IMR-90 (cell line): Measurements from ENCODE around the gene MYH16. TPM values are rescaled to one million over a fixed set of nuclear protein-coding genes. Genes with fewer than 3 reads are reported as not detected.

Source experiments
- ATAC-seq: fragments of 200-7000 bp; cut with Tn5 transposase; 2 replicates; pipeline ENCODE4 v1.9.1; 2020; ENCODE audit warnings: low read depth, mild to moderate bottlenecking, moderate library complexity
- BruUV-seq: library from RNA; stranded (reverse); fragments of 400-500 nt; replicated peaks from 2 replicates; lab custom pipeline; 2021; lab: Mats Ljungman, UMichigan
- CTCF ChIA-PET: fragments of 300-600 bp; formaldehyde crosslinking; extraction: SDS; loops from one replicate; lab custom pipeline; 2021; ENCODE audit warnings: antibody characterized with exemption; lab: Yijun Ruan, JAX
- POLR2A ChIA-PET: fragments of 300-600 bp; sonication (Branson Sonifier 250); formaldehyde crosslinking; loops from one replicate; lab custom pipeline; 2022; ENCODE audit warnings: antibody characterized with exemption; ENCODE audit not compliant: unreplicated experiment; lab: Charles Lee
- DNase-seq: peaks from one replicate; pipeline ENCODE4 v3.0.0; 2013
- H2AFZ ChIP-seq: replicated peaks from 2 replicates; pipeline ENCODE3; 2013; ENCODE audit warnings: low read length, mild to moderate bottlenecking; ENCODE audit not compliant: poor library complexity
- H2AK5ac ChIP-seq: 2 replicates; pipeline ENCODE4 v1.6.1; 2013; ENCODE audit warnings: low read depth, low read length, inconsistent platforms
- H2AK9ac ChIP-seq: replicated peaks from 2 replicates; pipeline ENCODE3; 2013; ENCODE audit warnings: mild to moderate bottlenecking, low read depth, low read length, moderate library complexity; ENCODE audit not compliant: poor library complexity
- H2BK120ac ChIP-seq: 2 replicates; pipeline ENCODE4 v1.6.1; 2013; ENCODE audit warnings: low read depth, low read length, inconsistent platforms
- H2BK15ac ChIP-seq: 3 replicates; pipeline ENCODE4 v1.6.1; 2013; ENCODE audit warnings: low read depth, low read length, inconsistent platforms
- H2BK20ac ChIP-seq: 2 replicates; pipeline ENCODE4 v1.6.1; 2013; ENCODE audit warnings: low read depth, mild to moderate bottlenecking, inconsistent platforms, low read length, moderate library complexity
- H2BK5ac ChIP-seq: 2 replicates; pipeline ENCODE4 v1.6.1; 2013; ENCODE audit warnings: mild to moderate bottlenecking, low read depth, low read length, inconsistent platforms; ENCODE audit not compliant: poor library complexity, severe bottlenecking
- H3K14ac ChIP-seq: replicated peaks from 2 replicates; pipeline ENCODE4 v1.6.1; 2013; ENCODE audit warnings: low read depth, low read length, inconsistent platforms
- H3K18ac ChIP-seq: 2 replicates; pipeline ENCODE4 v1.6.1; 2013; ENCODE audit warnings: low read depth, low read length, control low read depth
- H3K23ac ChIP-seq: 2 replicates; pipeline ENCODE4 v1.6.1; 2013; ENCODE audit warnings: low read depth, low read length, inconsistent platforms
- H3K27ac ChIP-seq: 2 replicates; pipeline ENCODE4 v1.5.1; 2013; ENCODE audit warnings: mild to moderate bottlenecking, control low read depth, low read length; ENCODE audit not compliant: insufficient read depth
- H3K27me3 ChIP-seq: 2 replicates; pipeline ENCODE4 v1.6.1; 2013; ENCODE audit warnings: low read length; ENCODE audit not compliant: control insufficient read depth, insufficient read depth
- H3K36me3 ChIP-seq: 2 replicates; pipeline ENCODE4 v1.6.1; 2013; ENCODE audit warnings: low read length, mixed read lengths; ENCODE audit not compliant: control insufficient read depth, insufficient read depth
- H3K4ac ChIP-seq: 2 replicates; pipeline ENCODE4 v1.6.1; 2013; ENCODE audit warnings: low read depth, low read length, inconsistent platforms
- H3K4me1 ChIP-seq: 2 replicates; pipeline ENCODE4 v1.6.1; 2013; ENCODE audit warnings: low read length, mixed read lengths; ENCODE audit not compliant: control insufficient read depth, insufficient read depth
- H3K4me2 ChIP-seq: 2 replicates; pipeline ENCODE4 v1.6.1; 2013; ENCODE audit warnings: low read depth, mild to moderate bottlenecking, control low read depth, low read length, moderate library complexity
- H3K4me3 ChIP-seq: 2 replicates; pipeline ENCODE4 v1.5.1; 2013; ENCODE audit warnings: low read depth, mild to moderate bottlenecking, control low read depth, low read length, moderate library complexity; ENCODE audit not compliant: insufficient read depth
- H3K56ac ChIP-seq: 2 replicates; pipeline ENCODE4 v1.6.1; 2013; ENCODE audit warnings: low read length, inconsistent platforms; ENCODE audit not compliant: insufficient read depth; ENCODE audit errors: extremely low read depth
- H3K79me1 ChIP-seq, 2 experiments: 2 replicates each; pipeline ENCODE4 v1.6.1; 2013; ENCODE audit warnings: low read length in 2 of 2, inconsistent platforms in 1 of 2, low read depth in 1 of 2
- H3K9ac ChIP-seq: 2 replicates; pipeline ENCODE4 v1.6.1; 2013; ENCODE audit warnings: low read depth, low read length, control low read depth
- H3K9me1 ChIP-seq: 2 replicates; pipeline ENCODE4 v1.6.1; 2013; ENCODE audit warnings: low read length, inconsistent platforms; ENCODE audit not compliant: insufficient read depth
- H3K9me3 ChIP-seq: 2 replicates; pipeline ENCODE4 v1.6.1; 2013; ENCODE audit warnings: low read length; ENCODE audit not compliant: control insufficient read depth, insufficient read depth
- H4K20me1 ChIP-seq: 2 replicates; pipeline ENCODE4 v1.6.1; 2013; ENCODE audit warnings: low read length, inconsistent platforms; ENCODE audit not compliant: insufficient read depth
- H4K5ac ChIP-seq: 2 replicates; pipeline ENCODE4 v1.6.1; 2013; ENCODE audit warnings: mild to moderate bottlenecking, low read depth, low read length, control low read depth
- H4K8ac ChIP-seq, 2 experiments: 2 replicates each; pipeline ENCODE4 v1.6.1; 2013; ENCODE audit warnings: low read depth in 2 of 2, low read length in 2 of 2, control low read depth in 1 of 2, inconsistent platforms in 1 of 2
- H4K91ac ChIP-seq: 2 replicates; pipeline ENCODE4 v1.6.1; 2013; ENCODE audit warnings: low read depth, low read length, inconsistent platforms; ENCODE audit not compliant: insufficient read depth
- CHD1 ChIP-seq: IDR thresholded peaks from 2 replicates; pipeline ENCODE4 v1.6.1; 2012; ENCODE audit warnings: low read depth, low read length, improper control_type of control experiment
- ELK1 ChIP-seq: fragments of 150-350 bp; IDR thresholded peaks from 2 replicates; pipeline ENCODE4 v1.6.1; 2016; ENCODE audit warnings: low read depth, mild to moderate bottlenecking, low read length, moderate library complexity, borderline replicate concordance
- FOS ChIP-seq: fragments of 150-350 bp; IDR thresholded peaks from 2 replicates; pipeline ENCODE4 v1.6.1; 2016; ENCODE audit warnings: low read depth, low read length
- MAZ ChIP-seq: IDR thresholded peaks from 2 replicates; pipeline ENCODE4 v1.6.1; 2012; ENCODE audit warnings: low read depth, mild to moderate bottlenecking, low read length, improper control_type of control experiment, moderate library complexity, borderline replicate concordance
- NFE2L2 ChIP-seq: fragments of 150-350 bp; IDR thresholded peaks from 2 replicates; pipeline ENCODE4 v1.6.1; 2016; ENCODE audit warnings: low read depth, mild to moderate bottlenecking, low read length
- RCOR1 ChIP-seq: IDR thresholded peaks from 2 replicates; pipeline ENCODE4 v1.6.1; 2012; ENCODE audit warnings: mild to moderate bottlenecking, low read length, improper control_type of control experiment; ENCODE audit not compliant: insufficient replicate concordance
- RFX5 ChIP-seq: IDR thresholded peaks from 2 replicates; pipeline ENCODE4 v1.8.0; 2012; ENCODE audit warnings: low read depth, mild to moderate bottlenecking, low read length, moderate library complexity
- SMC3 ChIP-seq: fragments of 150-350 bp; IDR thresholded peaks from 2 replicates; pipeline ENCODE4 v1.6.1; 2016; ENCODE audit warnings: low read depth, mild to moderate bottlenecking, antibody characterized with exemption, low read length, moderate library complexity
- WGBS, 2 experiments: methylation state at CpG; one replicate each; pipeline versions ENCODE4 v1.1.5 to v1.1.7; 2013; ENCODE audit warnings: missing lambda C conversion rate in 2 of 2; ENCODE audit not compliant: insufficient read length in 1 of 2; ENCODE audit errors: extremely low coverage in 2 of 2; 5-methylcytosine and 5-hydroxymethylcytosine counted together
- dilution Hi-C: fragments of 300-500 bp; cut with HindIII; formaldehyde crosslinking; loops from one replicate; pipeline ENCODE4 v1.14.3; 2018; ENCODE audit warnings: low sequenced_read_pairs; ENCODE audit not compliant: unreplicated experiment
- in situ Hi-C: fragments of 300-500 bp; cut with MboI; formaldehyde crosslinking; loops from 3 replicates; pipeline ENCODE4 v1.14.3; 2019; ENCODE audit warnings: low sequenced_read_pairs, inconsistent platforms, mixed read lengths
- intact Hi-C: fragments of 100-400 bp; cut with micrococcal nuclease; formaldehyde crosslinking; loops from 2 replicates; pipeline ENCODE4 v1.10.0; 2022
- polyA plus RNA-seq, 3 experiments: library from polyadenylated mRNA; depleted of rRNA; stranded (reverse); fragments of >200 nt; gene quantifications; 2 replicates each; pipeline ENCODE4 v1.2.3, GENCODE V29; 2012; ENCODE audit warnings: low replicate concordance in 1 of 3
- total RNA-seq: library from RNA; depleted of rRNA; stranded (reverse); fragments of >200 nt; gene quantifications from 2 replicates; pipeline ENCODE4 v1.2.3, GENCODE V29; 2012

Gene MYH16
- total and polyA plus RNA-seq, 2 of the 4 experiments (the other 2 are of a cell fraction) = 0.09 to 0.18 TPM

GRCh38 chr7:99267841-99268576 lies 4.6 kb upstream of the MYH16 start (continued):
- TF ChIP-seq RFX5 (no peak), CHD1 (no peak)

- H3K9ac ChIP-seq = no peak overlapping the region
- 89% methylated on average over 3 of the region's 4 CpGs; no CpG with 5 or more reads in 1 of the 2 experiments for WGBS, 2 experiments
- peak overlapping the region; percentile 79; the same call in 1 of the 2 replicates for H2BK20ac ChIP-seq
- ATAC-seq (no peak), DNase-seq (no peak)
- H3K18ac ChIP-seq = no peak overlapping the region
- H2BK120ac ChIP-seq = peak overlapping the region; percentile 75; the same call in 1 of the 2 replicates
- BruUV-seq = no TSS peak
- H4K5ac ChIP-seq = no peak overlapping the region
- no peak overlapping the region for H2AK9ac ChIP-seq
- H2BK5ac ChIP-seq = no peak overlapping the region
- no peak overlapping the region for H3K56ac ChIP-seq
- no peak overlapping the region for H3K4me2 ChIP-seq
- 0 out of 3 replicates have a peak overlapping the region, but pooled peaks have one; percentile 87 for H2BK15ac ChIP-seq
- no peaks in the 10 kb centered on the region for H3K36me3 ChIP-seq
- no peaks in the 10 kb centered on the region for H3K79me1 ChIP-seq
- ChIA-PET CTCF (no interaction called here), POLR2A (no interaction called here)
- H3K4me3 ChIP-seq = no peak overlapping the region
- H3K4ac ChIP-seq = no peak overlapping the region
- dilution Hi-C loops = no loop called here
- H4K91ac ChIP-seq = no peak overlapping the region
- no peak overlapping the region for H2AFZ ChIP-seq
- no peaks in the 10 kb centered on the region for H4K20me1 ChIP-seq
- no peak overlapping the region for H3K23ac ChIP-seq
- H3K27ac ChIP-seq = no peak overlapping the region; the same call in 1 of the 2 replicates
- intact Hi-C loops = no loop called here
- H3K9me1 ChIP-seq = peaks cover 9% of the 10 kb centered on the region
- 0 out of 2 replicates have a peak, but pooled peaks cover 4% of the 10 kb centered on the region for H3K9me3 ChIP-seq
- H3K27me3 ChIP-seq = peaks cover 3% of the 10 kb centered on the region; the same call in 1 of the 2 replicates
- H4K8ac ChIP-seq = no peak overlapping the region
- peaks cover 7% of the 10 kb centered on the region for H3K4me1 ChIP-seq
- TF ChIP-seq MAZ = no peak
- TF ChIP-seq NFE2L2 = no peak
- TF ChIP-seq FOS = no peak
- no peak for TF ChIP-seq RCOR1
- TF ChIP-seq SMC3 = no peak
- TF ChIP-seq ELK1 = no peak
- in situ Hi-C loops = no loop called here
- H2AK5ac ChIP-seq = peak overlapping the region; percentile 98; the same call in 1 of the 2 replicates
- H3K14ac ChIP-seq = no peak overlapping the region
Measured at GRCh38 chr7:99268577-99268908, 4.1 kb upstream of the MYH16 start.
